Stimulated activated CD8-positive, alpha-beta memory T cell treated with anti-CD3 and anti-CD28 coated beads, Interleukin-12 subunit alpha, Interleukin-12 subunit beta, amount 100 ng/mL, for 24 hours (primary cell): ENCODE measurements around the gene THEM4.

Source experiments
- DNase-seq: peaks from one replicate; pipeline ENCODE4 v3.0.0-alpha.2; 2020; ENCODE audit errors: extremely low read depth

The THEM4 gene

DNA sequence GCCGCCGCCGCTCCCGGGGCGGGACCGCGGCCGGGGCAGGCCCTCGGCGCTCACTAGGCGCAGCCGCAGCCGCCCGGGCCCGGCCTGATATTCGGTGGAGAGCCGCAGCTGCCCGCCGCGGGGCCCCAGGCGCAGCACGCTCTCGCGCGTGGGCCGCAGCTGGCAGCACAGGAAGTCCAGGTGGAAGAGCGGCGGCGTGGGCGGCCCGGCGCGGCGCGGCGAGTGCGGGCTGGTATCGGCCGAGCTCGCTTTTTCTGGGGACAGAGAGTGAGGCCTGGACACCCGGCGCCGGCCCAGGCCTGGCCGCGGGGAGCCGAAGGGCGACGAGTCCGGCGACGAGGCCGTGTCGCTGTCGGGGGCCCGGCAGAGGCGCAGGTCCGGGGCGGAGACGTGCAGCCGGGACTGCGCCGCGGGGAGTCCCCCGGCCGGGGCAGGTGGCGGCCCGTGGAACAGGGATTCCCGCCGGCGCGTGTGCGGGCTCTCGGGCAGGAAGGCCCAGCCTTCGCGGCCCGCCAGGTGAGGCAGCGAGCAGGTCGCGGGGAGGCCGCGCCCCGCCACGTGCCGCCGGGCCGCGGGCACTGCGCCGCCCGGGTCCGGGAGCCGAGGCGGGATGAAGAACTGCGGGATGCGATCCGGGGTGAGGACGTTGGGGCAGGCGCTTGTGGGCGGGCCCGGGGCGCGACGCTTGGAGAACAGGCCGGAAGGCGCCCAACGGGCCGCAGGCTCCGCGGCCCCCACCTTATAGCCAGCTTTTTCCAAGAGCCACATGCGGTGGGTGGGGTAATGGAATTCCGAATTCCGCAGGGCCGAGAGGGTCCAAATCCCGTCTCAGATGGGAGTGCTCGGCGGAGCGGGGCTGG lies 70.9 kb downstream of the THEM4 start:
- no peak for DNase-seq

GRCh38 chr1:151837884-151838221 lies 71.5 kb downstream of the THEM4 start:
- no peak for DNase-seq

DNA sequence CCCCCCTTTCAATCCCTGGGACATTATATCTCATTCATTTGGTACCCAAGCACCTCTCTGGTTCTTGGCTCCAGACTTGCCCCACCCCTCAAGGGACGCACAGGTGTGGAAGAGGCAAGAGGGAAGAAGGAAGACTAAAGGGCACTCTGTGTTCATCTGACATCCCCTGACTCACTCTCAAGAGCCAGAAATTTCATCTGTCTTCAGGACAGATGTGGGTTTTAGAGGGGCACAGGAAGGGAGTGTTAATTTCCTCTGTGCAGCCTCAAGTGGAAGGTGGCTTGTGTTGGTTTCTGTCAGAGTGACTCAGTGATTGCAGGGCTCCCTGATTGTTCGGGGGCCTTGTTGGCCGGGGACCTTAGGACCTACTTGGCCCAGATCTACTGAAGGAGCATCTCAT lies 72.1 kb downstream of the THEM4 start:
- DNase-seq = no peak

DNA sequence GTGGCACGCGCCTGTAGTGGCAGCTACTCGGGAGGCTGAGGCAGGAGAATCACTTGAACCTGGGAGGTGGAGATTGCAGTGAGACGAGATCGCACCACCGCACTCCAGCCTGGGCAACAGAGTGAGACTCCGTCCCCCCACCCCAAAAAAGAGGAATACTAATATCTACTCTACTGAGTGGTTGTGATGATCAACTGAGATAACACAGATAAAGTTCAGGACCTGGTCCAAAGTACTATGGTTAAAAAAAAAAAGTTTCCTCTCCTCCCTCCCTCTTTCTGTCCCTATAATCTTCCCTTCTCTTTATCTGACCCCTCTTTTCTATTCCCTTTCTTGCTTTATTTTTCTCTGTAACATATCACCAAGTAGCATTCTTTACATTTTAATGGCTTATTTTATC lies 73.7 kb downstream of the THEM4 start:
- no peak for DNase-seq

GRCh38 chr1:151834239-151834638 lies 75.1 kb downstream of the THEM4 start:
- DNase-seq = no peak

DNA sequence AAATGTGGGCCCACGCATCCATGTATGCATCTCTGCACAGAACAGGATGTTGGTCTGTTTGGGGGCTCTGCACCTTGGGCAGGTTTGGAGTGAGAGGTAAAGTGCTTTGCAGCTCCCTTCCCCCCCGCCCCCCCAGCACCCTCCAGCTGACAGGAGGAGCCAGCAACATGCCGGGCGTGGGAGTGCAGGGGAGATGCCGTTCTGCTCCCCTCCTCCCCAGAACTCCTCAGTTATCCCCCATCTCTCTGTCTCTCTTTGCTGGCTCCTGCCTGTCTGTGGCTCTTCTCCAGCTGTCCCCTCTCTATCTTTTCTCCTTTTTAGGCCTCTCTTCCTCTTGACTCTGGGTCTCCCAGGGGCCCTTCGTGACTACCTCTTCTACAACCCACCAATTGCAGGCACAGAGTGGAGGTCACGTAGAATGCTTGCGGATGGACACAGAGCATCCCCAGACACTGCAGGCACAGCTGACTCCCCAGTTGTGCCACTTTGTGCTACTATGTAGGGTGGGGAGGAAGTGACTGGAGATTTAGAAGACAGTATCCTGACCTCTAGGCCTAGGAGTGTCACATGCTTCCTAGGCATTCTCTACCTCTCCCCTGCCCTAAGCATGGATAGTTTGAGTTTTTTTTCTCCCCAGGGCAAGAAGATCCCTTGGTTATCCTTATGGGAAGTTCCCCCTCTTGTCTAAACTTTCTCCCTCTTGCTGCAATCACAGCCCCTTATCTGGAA lies 76.0 kb downstream of the THEM4 start:
- no peak for DNase-seq

DNA sequence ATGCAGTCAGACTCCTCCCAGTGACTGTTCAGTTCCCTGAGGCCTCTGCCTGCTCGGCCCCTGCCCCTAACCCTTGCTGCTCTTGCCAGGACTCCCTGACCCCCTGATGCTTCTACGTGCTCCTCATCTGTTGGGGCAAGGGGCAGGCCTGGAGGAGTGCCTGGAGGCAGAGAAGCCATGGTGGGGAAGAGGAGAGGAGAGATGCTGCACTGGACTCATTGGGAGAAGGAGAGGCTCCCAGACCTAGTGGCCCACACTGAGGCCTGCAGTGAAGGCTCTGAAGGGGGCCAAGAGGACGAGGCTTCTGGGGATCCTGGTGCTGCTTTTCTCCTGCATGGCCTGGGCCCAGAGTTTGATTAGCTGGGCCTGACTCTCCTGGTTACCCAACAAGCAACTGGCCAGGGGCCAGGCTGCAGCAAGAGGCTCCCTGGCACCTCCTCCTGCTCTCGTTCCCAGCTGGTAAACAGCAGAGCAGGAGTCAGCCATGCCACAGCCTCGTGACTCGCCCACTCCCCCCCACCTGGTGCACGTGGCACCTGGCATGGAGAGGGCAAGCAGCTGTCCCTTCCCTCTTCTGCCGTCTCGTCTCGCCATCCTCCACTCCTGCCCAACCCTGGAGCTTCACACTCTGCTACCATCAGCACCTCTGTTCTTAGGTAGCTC lies 76.9 kb downstream of the THEM4 start:
- no peak for DNase-seq

DNA sequence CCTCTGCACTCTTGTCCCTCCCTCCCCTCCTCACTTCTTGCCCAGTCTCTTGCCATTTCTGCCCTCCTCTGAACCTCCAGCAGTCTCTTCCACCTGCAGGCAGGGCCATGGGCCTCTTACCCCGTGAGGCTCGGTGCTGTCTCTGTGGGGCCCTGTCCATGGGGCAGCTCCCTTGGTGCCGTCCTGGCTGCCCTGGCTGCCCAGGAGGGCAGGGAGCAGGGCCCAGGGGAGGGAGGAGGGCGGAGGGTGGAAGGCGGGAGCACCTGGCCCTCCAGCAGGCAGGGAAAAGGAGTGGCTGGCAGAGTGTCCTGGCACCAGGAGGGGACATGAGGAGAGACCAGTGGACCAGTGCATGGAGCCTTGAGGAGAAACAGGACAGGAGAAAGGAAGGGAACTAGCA lies 77.7 kb downstream of the THEM4 start, which contains the start of gene RORC:
RORC (minus strand) TSS at position 198 of the 400 bp plus-strand sequence; CDS start at position 160, 38 bp downstream.
- no peak for DNase-seq

DNA sequence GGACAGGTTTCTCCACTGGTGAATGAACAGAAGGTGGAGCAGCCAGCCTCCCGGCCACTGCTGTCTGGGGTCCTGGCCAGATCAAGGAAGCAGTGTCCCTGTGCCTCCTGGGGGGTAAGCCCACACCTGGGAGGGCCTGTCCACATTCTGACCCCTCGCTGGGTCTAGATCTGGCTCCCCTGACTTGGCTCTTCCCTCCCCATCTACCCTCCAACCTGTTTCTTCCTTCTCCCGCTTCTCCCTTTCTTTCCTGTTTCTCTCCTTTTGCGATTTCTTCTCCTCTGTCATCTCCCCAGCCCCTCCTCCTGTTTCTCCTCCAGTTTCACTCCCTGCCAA lies 78.1 kb downstream of the THEM4 start:
- no peak for DNase-seq

- DNase-seq = no peak
Measured at GRCh38 chr1:151830055-151830454, 79.3 kb downstream of the THEM4 start.

DNA sequence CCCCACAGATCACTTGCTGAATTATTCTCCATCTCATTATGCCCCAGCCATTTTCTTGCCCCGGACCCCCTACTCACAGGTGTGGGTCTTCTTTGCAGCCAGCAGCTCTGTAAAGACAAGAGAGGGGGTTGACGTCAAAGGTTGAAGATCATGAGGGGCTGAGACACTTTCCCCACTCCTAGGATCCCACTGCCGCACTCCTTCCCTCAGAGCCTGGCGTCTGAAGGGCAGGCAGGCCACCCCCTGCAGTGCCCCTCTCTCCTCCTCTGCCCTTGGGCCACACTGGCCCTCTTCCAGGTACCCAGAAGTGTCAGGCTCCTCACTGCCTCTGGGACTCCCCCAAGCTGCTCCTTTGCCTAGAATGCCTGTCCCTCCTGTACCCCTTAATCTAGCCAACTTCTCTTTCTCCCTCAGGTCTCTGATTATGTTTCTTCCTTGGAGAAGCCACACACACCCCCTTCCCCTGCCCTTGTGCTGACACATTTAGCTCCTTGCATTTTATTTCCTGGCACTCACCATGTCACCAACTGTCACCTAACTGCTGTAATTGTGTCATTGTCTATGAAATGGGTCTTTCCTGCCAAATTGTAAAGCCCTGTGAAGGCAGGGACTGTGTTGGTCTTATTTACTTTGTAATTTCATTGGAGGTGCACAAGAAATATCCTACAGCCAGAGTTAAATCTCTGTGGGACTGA lies 79.8 kb downstream of the THEM4 start:
- no peak for DNase-seq

DNA sequence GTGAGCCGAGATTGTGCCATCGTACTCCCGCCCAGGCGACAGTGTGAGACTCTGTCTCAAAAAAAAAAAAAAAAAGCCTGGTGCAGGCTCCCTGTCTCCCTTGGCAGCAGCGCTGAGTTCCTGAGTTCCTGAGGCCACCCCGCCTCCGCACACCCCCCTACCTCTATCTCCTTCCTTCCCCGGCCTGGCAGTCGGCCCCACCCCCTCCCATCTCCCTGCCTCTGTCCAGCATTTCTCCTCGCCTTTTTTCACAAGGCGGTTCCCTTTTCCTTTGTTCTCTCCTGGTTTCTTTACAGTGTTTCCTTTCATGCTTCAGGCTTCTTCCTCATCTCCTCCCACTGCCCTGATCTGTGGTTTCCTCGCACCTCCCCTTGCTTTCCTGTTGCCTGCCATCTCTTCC lies 80.4 kb downstream of the THEM4 start:
- no peak for DNase-seq

- no peak for DNase-seq
Measured at GRCh38 chr1:151827853-151828252, 81.5 kb downstream of the THEM4 start.

DNA sequence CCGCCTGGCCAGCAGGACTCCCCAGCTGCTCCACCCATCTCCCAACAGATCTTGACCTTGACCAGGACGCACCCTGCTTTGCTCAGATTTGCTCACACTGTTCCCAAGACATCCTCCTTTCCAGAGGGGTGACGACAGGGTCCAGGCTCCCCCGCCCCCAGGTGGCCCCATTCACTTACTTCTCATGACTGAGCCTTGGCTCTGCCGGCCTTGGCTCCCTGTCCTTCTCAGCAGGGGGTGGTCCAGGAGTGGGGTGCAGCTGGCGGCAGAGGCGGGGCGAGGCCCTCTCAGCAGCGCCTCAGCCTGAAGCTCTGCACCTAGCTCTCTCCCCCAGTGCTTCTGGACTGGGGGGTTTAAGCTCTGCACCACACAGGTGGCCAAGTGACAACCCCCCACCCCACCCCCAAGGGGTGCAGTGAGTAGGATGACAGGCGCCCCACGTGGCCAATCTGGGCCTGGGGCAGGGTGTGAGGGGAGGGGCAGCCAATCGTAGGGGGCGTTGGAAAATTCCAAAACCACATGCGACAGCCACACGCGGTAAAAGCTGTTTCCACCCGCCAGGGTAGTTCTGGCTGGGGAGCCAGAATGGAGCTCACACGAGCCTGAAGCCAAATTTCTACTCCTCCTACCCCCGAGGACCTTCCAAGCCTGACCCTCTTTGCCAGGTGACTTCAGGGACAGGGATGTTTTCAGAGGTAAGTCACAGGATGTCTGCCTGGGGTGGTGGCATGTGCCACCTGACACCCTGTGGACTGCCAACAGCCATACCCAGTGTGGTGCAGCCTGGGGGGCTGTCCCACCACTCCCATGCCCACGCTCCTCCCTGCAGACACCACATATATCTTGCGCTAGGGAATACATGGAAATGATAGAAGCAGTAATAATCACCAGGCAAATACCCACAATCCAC lies 83.3 kb downstream of the THEM4 start:
- DNase-seq = no peak

GRCh38 chr1:151825204-151825603 lies 84.1 kb downstream of the THEM4 start:
- DNase-seq = no peak
